Suppressor macrophage (primary cell): ENCODE data around the gene MYO3B.

Source experiments
- DNase-seq, 4 experiments: peaks; one replicate each; pipeline ENCODE4 v3.0.0-alpha.2; 2020 to 2022

MYO3B gene

DNA sequence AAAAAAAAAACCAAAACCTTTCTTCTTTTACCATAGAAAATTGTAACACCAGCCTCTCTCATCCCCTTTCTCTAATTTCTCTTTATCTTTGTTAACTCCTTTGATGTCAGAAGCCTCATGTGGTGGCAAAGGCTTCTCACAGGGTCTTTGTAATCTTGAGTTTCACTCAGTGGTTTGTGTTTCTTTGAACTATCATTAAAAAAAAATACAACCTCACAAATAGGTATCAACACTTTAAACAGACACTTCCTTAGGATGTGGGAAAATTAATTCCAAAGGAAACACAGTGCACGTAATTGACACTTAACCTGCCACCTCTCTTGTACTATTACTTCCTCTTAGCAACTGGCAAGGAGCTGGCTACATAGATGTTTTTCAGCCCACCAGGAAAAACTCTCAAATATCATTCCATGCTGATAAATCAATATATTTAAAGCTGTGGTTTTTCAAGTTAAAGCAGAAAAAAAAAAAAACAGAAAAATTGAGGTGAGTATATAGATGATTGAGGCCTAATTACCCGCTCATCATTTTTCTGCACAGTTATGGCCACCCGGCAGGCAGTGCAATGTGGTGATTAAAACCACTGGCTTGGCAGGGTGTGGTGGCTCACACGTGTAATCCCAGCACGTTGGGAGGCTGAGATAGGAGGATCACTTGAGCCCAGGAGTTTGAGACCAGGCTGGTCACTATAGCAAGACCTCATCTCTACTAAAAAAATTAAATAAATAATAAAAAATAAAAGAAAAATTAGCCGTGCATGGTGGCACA lies 193.5 kb downstream of the MYO3B start:
- no peak for DNase-seq

DNA sequence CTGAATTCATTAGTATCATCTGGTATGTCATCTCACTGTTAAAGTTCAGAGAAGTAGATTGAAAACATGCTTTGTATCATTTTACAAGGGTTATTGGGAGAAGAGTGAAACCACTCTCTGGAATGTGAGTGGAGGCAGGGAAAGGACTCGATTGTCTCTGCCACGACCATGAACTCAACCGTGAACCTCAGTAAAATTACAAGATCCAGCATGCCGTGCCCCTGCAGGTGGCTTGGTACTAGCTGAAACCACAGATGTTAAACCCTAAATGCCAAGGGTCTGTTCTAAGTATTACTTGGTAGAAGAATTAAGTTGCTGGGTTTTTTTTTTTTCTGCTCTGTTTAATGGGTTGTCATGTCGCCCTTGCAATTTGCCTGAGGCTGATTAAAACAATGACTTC lies 197.2 kb downstream of the MYO3B start:
- DNase-seq, result no peak

GRCh38 chr2:170377500-170378207 lies 199.7 kb downstream of the MYO3B start:
- no peak for DNase-seq

DNA sequence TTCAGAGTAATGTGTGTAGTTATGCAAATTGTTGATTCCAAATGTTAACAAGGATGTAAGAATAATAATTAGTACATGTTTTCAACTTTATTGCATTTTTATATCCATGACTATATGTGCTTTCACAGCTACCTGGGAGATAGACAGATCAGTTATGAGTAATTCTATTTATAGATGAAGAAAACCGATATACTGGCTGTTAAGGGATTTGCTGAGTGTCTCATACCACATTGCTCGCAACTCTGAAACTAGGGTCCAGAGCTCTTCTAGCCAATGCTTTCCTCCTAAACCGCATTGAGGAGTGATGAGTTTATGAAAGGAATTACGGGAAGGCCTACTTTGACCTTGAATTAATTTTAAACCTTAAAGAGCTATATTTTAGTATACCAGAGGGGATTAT lies 202.3 kb downstream of the MYO3B start:
- no peak for DNase-seq

DNA sequence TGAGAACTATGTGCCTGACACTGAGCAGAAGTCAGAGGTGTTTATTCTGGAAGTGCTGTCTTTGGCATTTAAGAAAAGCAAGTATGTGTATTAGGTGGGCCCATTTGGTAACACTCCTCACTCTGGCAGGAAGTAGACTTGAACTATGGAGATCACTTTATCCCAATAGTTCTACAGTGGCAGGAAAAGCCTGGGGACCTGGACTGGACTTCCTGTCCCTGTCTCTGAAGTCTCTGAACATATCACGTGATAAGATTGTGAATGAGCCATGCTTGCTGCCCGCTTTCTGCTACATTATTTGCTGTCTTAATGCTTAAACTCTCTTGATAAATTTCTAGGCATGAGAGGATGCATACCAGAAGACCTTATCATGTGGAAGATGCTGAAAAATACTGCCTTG lies 203.7 kb downstream of the MYO3B start:
- no peak for DNase-seq

GRCh38 chr2:170386554-170386953 lies 208.6 kb downstream of the MYO3B start:
- DNase-seq, result no peak

GRCh38 chr2:170391018-170391417 lies 213.1 kb downstream of the MYO3B start:
- DNase-seq, result no peak

GRCh38 chr2:170391697-170392096 lies 213.8 kb downstream of the MYO3B start:
- no peak for DNase-seq

- no peak for DNase-seq
Observed at GRCh38 chr2:170393861-170394498, 216.0 kb downstream of the MYO3B start.

GRCh38 chr2:170394641-170395387 lies 216.9 kb downstream of the MYO3B start:
- no peak for DNase-seq

DNA sequence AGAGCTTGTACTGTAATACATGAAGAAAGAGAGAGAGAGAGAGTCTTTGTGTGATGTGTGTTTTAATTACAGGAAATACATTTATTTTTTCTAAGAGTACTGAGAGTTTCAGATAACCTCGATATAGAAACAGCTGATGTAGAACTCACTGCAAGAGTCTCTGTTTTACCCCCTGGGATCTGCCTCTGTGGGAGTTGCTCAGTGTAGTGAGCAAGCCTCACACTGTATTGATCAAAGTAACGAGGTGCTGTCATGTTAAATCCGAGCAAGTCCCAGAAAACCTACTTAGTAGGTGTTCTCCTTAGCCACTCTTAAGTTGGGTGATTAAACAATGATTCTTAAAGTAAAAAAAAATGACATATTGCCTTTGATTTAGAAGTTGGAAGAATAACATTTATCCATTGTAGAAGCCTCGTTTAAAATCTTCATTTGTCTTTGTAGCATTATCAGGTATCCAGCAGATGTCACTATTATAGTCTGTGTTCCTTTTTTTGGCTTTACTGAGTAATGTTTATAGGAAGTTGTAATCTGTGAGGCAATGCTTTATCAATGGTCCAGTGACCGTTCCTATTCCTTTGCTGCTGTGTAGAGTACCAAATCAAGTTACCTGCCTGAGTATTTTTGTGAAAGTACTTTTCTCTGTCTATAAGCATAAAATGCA lies 219.0 kb downstream of the MYO3B start:
- peak in 3 of 4 experiments; percentile 9 to 62 (median 48) for DNase-seq

DNA sequence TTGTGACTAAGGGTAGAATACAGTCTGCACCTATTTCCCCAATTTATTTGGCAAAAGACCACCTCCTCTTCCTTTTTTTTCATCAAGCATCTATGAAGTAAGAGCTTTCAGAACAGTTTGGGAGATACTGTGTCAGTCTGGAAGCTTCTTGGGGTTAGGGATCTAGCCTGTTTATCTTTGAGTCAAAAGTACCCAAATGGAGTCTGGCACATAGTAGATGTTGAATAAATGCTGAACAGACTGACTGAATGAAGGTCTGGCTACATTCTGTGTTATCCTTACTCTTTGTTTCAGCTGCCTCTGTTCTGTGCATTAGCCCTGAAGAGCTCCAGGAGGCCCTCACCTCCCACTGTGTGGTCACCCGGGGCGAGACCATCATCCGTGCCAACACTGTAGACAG lies 223.2 kb downstream of the MYO3B start:
- DNase-seq, result no peak

DNA sequence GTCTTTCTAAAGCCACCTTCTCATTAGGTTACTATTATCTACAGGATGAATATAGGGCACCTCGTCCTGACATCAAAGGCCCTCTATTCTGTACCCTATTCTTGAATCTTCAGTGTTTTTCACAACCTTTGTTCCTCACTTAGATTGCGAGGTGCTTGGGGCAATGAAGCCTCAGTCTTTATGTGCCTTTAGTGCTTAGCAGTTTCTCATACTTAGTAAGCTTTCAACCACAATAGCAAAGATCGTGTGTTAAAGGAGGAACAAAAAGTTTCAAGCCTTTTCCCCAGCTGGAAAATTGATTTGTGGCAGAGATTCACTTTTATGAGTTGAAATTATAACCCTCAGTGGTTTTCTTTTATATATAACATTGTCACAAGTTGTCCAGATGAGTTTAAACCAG lies 226.9 kb downstream of the MYO3B start:
- DNase-seq, result peak in 1 of 4 experiments; percentile 33

DNA sequence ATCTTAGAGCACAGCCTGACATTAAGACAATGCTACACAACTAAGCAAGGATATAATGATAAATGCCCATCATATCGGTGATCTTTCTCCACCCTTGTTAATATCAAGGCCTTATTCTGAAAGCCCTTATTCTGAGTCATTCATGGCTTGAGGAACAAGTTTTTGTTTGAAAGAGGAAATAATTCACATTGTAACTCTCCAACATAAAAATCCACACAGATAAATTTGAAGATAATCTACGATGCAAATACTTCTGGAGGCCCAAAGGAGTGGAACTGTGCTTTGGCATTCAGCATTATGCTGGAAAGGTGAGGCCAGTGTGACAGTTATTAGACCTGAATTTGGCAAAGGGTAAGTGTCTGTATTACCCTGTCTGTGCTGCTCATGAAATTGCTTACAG lies 227.4 kb downstream of the MYO3B start:
- DNase-seq, result peak in 2 of 4 experiments; percentile 10 to 43

DNA sequence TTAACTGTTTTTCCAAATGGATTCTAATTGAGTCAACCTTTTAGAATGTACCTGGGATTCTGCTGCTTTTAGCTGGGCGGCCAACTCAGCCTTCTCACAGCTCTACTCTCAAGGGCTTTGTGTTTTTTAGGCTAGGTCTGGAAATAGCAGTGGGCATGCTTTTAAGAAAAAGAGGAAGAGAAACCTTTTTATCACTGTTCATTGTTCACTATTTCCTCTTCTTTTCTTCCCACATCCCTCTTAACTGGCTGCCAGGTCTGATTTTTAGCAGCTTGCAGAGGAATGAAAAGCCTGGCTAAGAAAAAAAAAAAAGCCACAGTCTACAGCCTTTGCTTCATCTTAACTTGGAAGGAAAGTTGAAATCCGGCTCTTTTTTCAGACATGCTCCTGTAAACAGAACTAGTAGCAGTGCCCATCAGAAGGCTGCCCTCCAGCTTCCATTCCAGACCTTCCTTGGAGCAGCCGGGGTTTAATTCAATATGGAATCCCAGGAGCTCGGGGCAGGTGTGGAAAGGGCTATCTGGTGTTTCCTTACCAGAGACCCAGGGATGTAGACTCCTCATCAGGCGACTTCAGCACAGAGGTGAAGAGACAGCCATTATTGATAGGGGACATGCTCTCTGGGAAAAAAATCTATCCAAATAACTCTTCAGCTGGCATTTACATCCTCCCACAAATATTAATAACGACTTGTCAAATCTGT lies 230.7 kb downstream of the MYO3B start:
- peak; percentile 17 to 67 (median 46) for DNase-seq

DNA sequence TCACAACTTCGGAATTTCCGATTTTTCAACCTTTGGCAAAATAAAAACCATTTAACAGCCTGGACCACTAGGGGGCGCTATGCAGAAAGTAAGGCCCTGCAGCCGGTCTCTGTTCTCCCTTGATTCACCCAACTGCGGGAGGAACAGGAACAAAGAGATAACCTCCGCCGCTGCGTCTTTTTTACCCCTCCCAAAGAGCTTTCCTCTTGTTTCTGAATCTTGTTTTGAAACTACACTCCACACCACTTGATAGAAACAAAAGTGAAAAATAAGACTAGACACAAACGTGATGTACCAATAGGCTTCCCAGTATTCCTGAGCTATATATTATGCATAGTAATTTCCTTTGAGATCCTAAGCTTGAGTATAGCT lies 231.2 kb downstream of the MYO3B start:
- peak; percentile 82 to 91 (median 84) for DNase-seq

- DNase-seq, result no peak
Observed at GRCh38 chr2:170411660-170412059, 233.7 kb downstream of the MYO3B start.

DNA sequence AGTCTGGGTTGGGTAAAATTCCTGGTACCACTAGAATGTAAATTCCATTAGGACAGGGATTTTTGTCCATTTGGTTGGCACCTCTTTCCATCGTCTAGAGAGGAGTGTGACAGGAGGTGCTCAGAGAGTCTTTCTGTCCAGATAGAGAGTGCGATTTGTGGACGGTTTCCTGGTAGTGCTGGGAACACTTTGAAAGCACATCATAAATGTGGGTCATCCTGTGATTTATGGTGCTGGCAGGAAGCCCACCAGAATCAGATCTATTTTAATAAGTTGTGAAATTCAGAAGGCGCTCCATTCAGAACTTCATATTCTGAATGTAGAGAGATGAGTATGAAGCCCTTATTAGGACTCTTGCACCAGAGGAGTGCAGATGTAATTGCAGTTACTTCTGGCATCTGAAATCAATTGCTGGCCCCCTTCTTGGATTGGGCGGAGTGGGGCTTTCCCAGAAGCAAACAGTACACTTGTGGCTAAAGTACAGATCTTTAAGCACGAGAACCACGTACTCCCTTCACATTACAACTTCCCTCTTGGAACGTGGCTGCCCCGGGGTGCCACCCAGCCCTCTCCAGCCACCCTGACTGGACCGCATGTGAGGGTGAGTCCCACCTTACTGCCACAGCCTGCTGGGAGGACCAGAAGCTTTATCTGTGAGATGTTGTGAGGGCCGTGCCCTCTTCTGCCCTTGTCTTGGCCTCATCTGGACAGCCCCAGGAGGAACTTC lies 243.2 kb downstream of the MYO3B start:
- no peak for DNase-seq

DNA sequence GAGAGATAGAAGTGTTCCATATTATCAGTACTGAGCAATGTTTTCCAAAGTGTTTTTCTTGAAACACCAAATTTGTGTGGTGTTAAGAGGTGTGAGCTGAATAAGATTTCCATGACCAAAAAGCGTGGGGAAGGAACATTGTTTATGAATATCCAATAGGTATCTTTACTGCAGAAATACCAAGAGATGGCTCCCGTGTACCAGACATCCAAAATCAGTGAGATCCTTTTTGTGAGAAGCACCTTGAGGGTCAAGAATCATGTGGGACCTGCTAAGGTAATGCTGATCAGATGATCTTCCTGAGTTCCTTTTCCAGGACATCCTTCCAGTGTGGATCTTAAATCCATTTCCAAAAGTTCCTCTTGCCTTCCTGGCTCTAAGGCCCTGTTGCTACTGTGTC lies 246.0 kb downstream of the MYO3B start:
- no peak for DNase-seq

DNA sequence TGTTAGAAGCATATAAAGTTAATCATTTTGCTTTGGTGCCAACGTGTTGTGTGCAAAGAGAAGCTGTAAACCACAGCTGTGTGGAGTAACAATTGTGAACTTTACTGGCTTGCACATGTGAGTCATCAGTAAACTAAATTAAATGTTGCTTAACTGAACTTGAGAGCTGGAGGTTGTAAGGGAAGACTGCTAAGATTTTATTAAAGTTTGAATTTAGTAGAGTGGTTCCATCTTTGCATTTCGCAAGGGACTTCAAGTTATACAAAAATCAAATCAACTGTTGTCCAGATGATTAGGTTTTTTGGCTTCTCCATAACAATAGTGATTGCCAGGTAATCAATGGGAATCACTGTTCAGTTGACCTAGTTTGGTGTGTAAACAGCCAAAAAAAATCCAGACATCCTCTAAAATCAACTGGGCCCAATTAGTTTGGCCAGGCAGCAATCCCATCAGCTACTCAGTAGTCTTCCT lies 247.4 kb downstream of the MYO3B start:
- DNase-seq, result peak; percentile 2 to 49 (median 36)

GRCh38 chr2:170428868-170429267 lies 250.9 kb downstream of the MYO3B start:
- no peak for DNase-seq
